ENCODE data around the gene FUT6. TPM values are rescaled to one million over a fixed set of nuclear protein-coding genes. Genes with fewer than 3 reads are reported as not detected.
A peak's percentile ranks its signal among the peaks of the same experiment; 100 is the strongest.
"Not testable (repeated sequence)": the region's sequence is repeated elsewhere in the genome, so short reads cannot be mapped to it uniquely, and the experiment has no call there.

FUT6 gene
- total RNA-seq (not detected), polyA plus RNA-seq (not detected)
- long read RNA-seq, donor 1: 0 reads
- long read RNA-seq, donor 2: 0 reads
- long read RNA-seq, donor 3: 0 reads
- long read RNA-seq, donor 4: 0 reads

GRCh38 chr19:5839065-5840017 is at the start of gene FUT6:
FUT6 (minus strand) TSS chr19:5839702; CDS start chr19:5832567, 7,135 bp downstream.
- Histone ChIP-seq H3K27me3 (ENCODE audit: control insufficient read depth, insufficient read depth) (no peaks in the 10 kb centered on the region), H3K4me3 (ENCODE audit: low read length) (no peak within 1 kb of the TSS), H3K4me1 (ENCODE audit: control insufficient read depth, insufficient read depth, low read length) (no peaks in the 10 kb centered on the region), H3K9me3 (ENCODE audit: control insufficient read depth, low read length) (no peaks in the 10 kb centered on the region), H3K27ac (ENCODE audit: low read length) (no peak within 1 kb of the TSS)
- 73% methylated on average over 9 of the region's 9 CpGs for WGBS
- ATAC-seq: no peak
- intact Hi-C loops (cut with DNase I): no loop called here
- no peak for DNase-seq

- intact Hi-C loops (cut with DNase I): loop anchor here in 2 of 4 donors (10.0 kb wide), 1 partner anchor 59 kb away; no protein-coding TSS in a partner anchor
- not testable (repeated sequence) for H3K27ac ChIP-seq (ENCODE audit: low read length); DNase-seq; H3K9me3 ChIP-seq (ENCODE audit: control insufficient read depth, low read length); ATAC-seq; H3K4me1 ChIP-seq (ENCODE audit: control insufficient read depth, insufficient read depth, low read length); H3K4me3 ChIP-seq (ENCODE audit: low read length); H3K27me3 ChIP-seq (ENCODE audit: control insufficient read depth, insufficient read depth)
- WGBS: 73% methylated on average over 11 of the region's 11 CpGs
Observed at GRCh38 chr19:5884065-5884811, 44.7 kb upstream of the FUT6 start.

GRCh38 chr19:5883157-5883873 is 43.8 kb upstream of the FUT6 start:
- ATAC-seq: not testable (repeated sequence)

GRCh38 chr19:5882421-5882968 is 43.0 kb upstream of the FUT6 start:
- no peaks in the 10 kb centered on the region for H3K9me3 ChIP-seq (ENCODE audit: control insufficient read depth, low read length)
- WGBS: 61% methylated on average over 9 of the region's 9 CpGs
- no peaks in the 10 kb centered on the region for H3K4me1 ChIP-seq (ENCODE audit: control insufficient read depth, insufficient read depth, low read length)
- intact Hi-C loops (cut with DNase I): loop anchor here in 2 of 4 donors (10.0 kb wide), 1 partner anchor 58 kb away; no protein-coding TSS in a partner anchor
- no peak overlapping the region for H3K4me3 ChIP-seq (ENCODE audit: low read length)
- DNase-seq (no peak), ATAC-seq (no peak)
- no peak overlapping the region for H3K27ac ChIP-seq (ENCODE audit: low read length)
- H3K27me3 ChIP-seq (ENCODE audit: control insufficient read depth, insufficient read depth): no peaks in the 10 kb centered on the region

More at GRCh38 chr19:5883157-5883873, 43.8 kb upstream of the FUT6 start:
- H3K27ac ChIP-seq (ENCODE audit: low read length); H3K9me3 ChIP-seq (ENCODE audit: control insufficient read depth, low read length); H3K27me3 ChIP-seq (ENCODE audit: control insufficient read depth, insufficient read depth); H3K4me3 ChIP-seq (ENCODE audit: low read length); H3K4me1 ChIP-seq (ENCODE audit: control insufficient read depth, insufficient read depth, low read length); DNase-seq: not testable (repeated sequence)
- 68% methylated on average over 13 of the region's 13 CpGs for WGBS
- intact Hi-C loops (cut with DNase I): loop anchor here in 2 of 4 donors (10.0 kb wide), 1 partner anchor 59 kb away; no protein-coding TSS in a partner anchor

GRCh38 chr19:5881543-5882299 is 42.2 kb upstream of the FUT6 start:
- no peaks in the 10 kb centered on the region for H3K27me3 ChIP-seq (ENCODE audit: control insufficient read depth, insufficient read depth)
- no peak for DNase-seq
- H3K9me3 ChIP-seq (ENCODE audit: control insufficient read depth, low read length): no peaks in the 10 kb centered on the region
- no peak overlapping the region for H3K27ac ChIP-seq (ENCODE audit: low read length)
- H3K4me3 ChIP-seq (ENCODE audit: low read length): no peak overlapping the region
- ATAC-seq: no peak
- no peaks in the 10 kb centered on the region for H3K4me1 ChIP-seq (ENCODE audit: control insufficient read depth, insufficient read depth, low read length)
- 60% methylated on average over 19 of the region's 19 CpGs for WGBS
- intact Hi-C loops (cut with DNase I): loop anchor here in 2 of 4 donors (10.0 kb wide), 1 partner anchor 57 kb away; no protein-coding TSS in a partner anchor

- H3K9me3 ChIP-seq (ENCODE audit: control insufficient read depth, low read length): no peaks in the 10 kb centered on the region
- no peak overlapping the region for H3K27ac ChIP-seq (ENCODE audit: low read length)
- H3K4me1 ChIP-seq (ENCODE audit: control insufficient read depth, insufficient read depth, low read length): no peaks in the 10 kb centered on the region
- peak; percentile 81 to 88 for ATAC-seq
- H3K4me3 ChIP-seq (ENCODE audit: low read length): no peak overlapping the region
- H3K27me3 ChIP-seq (ENCODE audit: control insufficient read depth, insufficient read depth): no peaks in the 10 kb centered on the region
- peak; percentile 67 to 89 (median 87) for DNase-seq
- intact Hi-C loops (cut with DNase I): loop anchor here in 2 of 4 donors (10.0 kb wide), 1 partner anchor 56 kb away; no protein-coding TSS in a partner anchor
- 9% methylated on average over 15 of the region's 15 CpGs for WGBS
Observed at GRCh38 chr19:5880604-5881078, 41.1 kb upstream of the FUT6 start.

- no peak for ATAC-seq
- intact Hi-C loops (cut with DNase I): loop anchor here in 2 of 4 donors (10.0 kb wide), 1 partner anchor 55 kb away; no protein-coding TSS in a partner anchor
- DNase-seq: no peak
- H3K27ac ChIP-seq (ENCODE audit: low read length): no peak overlapping the region
- no peaks in the 10 kb centered on the region for H3K9me3 ChIP-seq (ENCODE audit: control insufficient read depth, low read length)
- no peak overlapping the region for H3K4me3 ChIP-seq (ENCODE audit: low read length)
- H3K27me3 ChIP-seq (ENCODE audit: control insufficient read depth, insufficient read depth): no peaks in the 10 kb centered on the region
- 30% methylated on average over 6 of the region's 6 CpGs for WGBS
- no peaks in the 10 kb centered on the region for H3K4me1 ChIP-seq (ENCODE audit: control insufficient read depth, insufficient read depth, low read length)
Observed at GRCh38 chr19:5880196-5880595, 40.7 kb upstream of the FUT6 start.

- H3K4me3 ChIP-seq (ENCODE audit: low read length): no peak overlapping the region
- no peak overlapping the region for H3K27ac ChIP-seq (ENCODE audit: low read length)
- no peaks in the 10 kb centered on the region for H3K4me1 ChIP-seq (ENCODE audit: control insufficient read depth, insufficient read depth, low read length)
- intact Hi-C loops (cut with DNase I): no loop called here
- DNase-seq (no peak), ATAC-seq (no peak)
- H3K9me3 ChIP-seq (ENCODE audit: control insufficient read depth, low read length): no peaks in the 10 kb centered on the region
- 74% methylated on average over 9 of the region's 9 CpGs for WGBS
- no peaks in the 10 kb centered on the region for H3K27me3 ChIP-seq (ENCODE audit: control insufficient read depth, insufficient read depth)
Observed at GRCh38 chr19:5877882-5878281, 38.4 kb upstream of the FUT6 start.

- no peaks in the 10 kb centered on the region for H3K4me1 ChIP-seq (ENCODE audit: control insufficient read depth, insufficient read depth, low read length)
- ATAC-seq (no peak), DNase-seq (no peak)
- no peak overlapping the region for H3K27ac ChIP-seq (ENCODE audit: low read length)
- no peaks in the 10 kb centered on the region for H3K27me3 ChIP-seq (ENCODE audit: control insufficient read depth, insufficient read depth)
- no peaks in the 10 kb centered on the region for H3K9me3 ChIP-seq (ENCODE audit: control insufficient read depth, low read length)
- H3K4me3 ChIP-seq (ENCODE audit: low read length): no peak overlapping the region
- WGBS: 83% methylated on average over 8 of the region's 8 CpGs
- intact Hi-C loops (cut with DNase I): no loop called here
Observed at GRCh38 chr19:5877427-5877826, 37.9 kb upstream of the FUT6 start.

Measured in right cardiac atrium (tissue), 5 donors.